HG02973 (cell line): Measurements from ENCODE around the gene SUMF2.
"Not testable (repeated sequence)": the region's sequence is repeated elsewhere in the genome, so short reads cannot be mapped to it uniquely, and the experiment has no call there.

Experiments
- ATAC-seq: cut with Tn5 transposase; IDR thresholded peaks from one replicate; pipeline ENCODE4 v1.9.1; 2021; ENCODE audit warnings: moderate library complexity; ENCODE audit not compliant: unreplicated experiment

The SUMF2 gene

GRCh38 chr7:56063882-56064625 lies at the start of gene SUMF2:
Gene SUMF2, plus strand, starts transcription at chr7:56064286. Its CDS starts 26 bp downstream, at chr7:56064312.
- ATAC-seq, result peak; percentile 79

- ATAC-seq, result not testable (repeated sequence)
These were observed 47.1 kb upstream of the SUMF2 start for GRCh38 chr7:56017015-56017414.

GRCh38 chr7:56019501-56019900 lies 44.6 kb upstream of the SUMF2 start:
- no peak for ATAC-seq

GRCh38 chr7:56023500-56023899 lies 40.6 kb upstream of the SUMF2 start:
- no peak for ATAC-seq

GRCh38 chr7:56026538-56026937 lies 37.5 kb upstream of the SUMF2 start:
- ATAC-seq, result no peak

GRCh38 chr7:56028942-56029630 lies 35.0 kb upstream of the SUMF2 start:
- no peak for ATAC-seq

GRCh38 chr7:56030340-56030739 lies 33.7 kb upstream of the SUMF2 start:
- no peak for ATAC-seq

- ATAC-seq, result not testable (repeated sequence)
These were observed 32.5 kb upstream of the SUMF2 start for GRCh38 chr7:56031556-56031955.

- ATAC-seq, result not testable (repeated sequence)
These were observed 31.5 kb upstream of the SUMF2 start for GRCh38 chr7:56032578-56032977.

- peak; percentile 89 for ATAC-seq
These were observed 30.2 kb upstream of the SUMF2 start for GRCh38 chr7:56033671-56034432.

- ATAC-seq, result no peak
These were observed 23.4 kb upstream of the SUMF2 start for GRCh38 chr7:56040730-56041129.

- ATAC-seq, result not testable (repeated sequence)
These were observed 18.3 kb upstream of the SUMF2 start for GRCh38 chr7:56045758-56046157.

- no peak for ATAC-seq
These were observed 17.2 kb upstream of the SUMF2 start for GRCh38 chr7:56046721-56047445.

- not testable (repeated sequence) for ATAC-seq
These were observed 16.5 kb upstream of the SUMF2 start for GRCh38 chr7:56047446-56048116.

- no peak for ATAC-seq
These were observed 15.8 kb upstream of the SUMF2 start for GRCh38 chr7:56048245-56048644.

- ATAC-seq, result not testable (repeated sequence)
These were observed 15.3 kb upstream of the SUMF2 start for GRCh38 chr7:56048763-56049162.

GRCh38 chr7:56051053-56051338 lies 13.1 kb upstream of the SUMF2 start:
- no peak for ATAC-seq

- ATAC-seq, result peak; percentile 94
These were observed 12.5 kb upstream of the SUMF2 start, which contains the start of the genes CCT6A and PSPH for GRCh38 chr7:56051339-56052191. Gene CCT6A, plus strand, starts transcription at chr7:56051765. Its CDS starts 84 bp downstream, at chr7:56051849. Gene PSPH, minus strand, starts transcription at chr7:56051444. Its CDS starts 30,232 bp downstream, at chr7:56021212.

GRCh38 chr7:56053379-56053778 lies 10.7 kb upstream of the SUMF2 start:
- no peak for ATAC-seq
